ENCODE data around the gene RDH16.

Gene RDH16

GRCh38 chr12:56932867-56933266 lies 24.5 kb downstream of the RDH16 start:
- H3K36me3 ChIP-seq (ENCODE audit: control insufficient read depth, low read length): no peaks in the 10 kb centered on the region
- no peaks in the 10 kb centered on the region for H4K20me1 ChIP-seq (ENCODE audit: control insufficient read depth, insufficient read depth, low read depth, low read length)
- peaks cover 8% of the 10 kb centered on the region for H3K4me1 ChIP-seq (ENCODE audit: control insufficient read depth, low read length)
- H3K79me2 ChIP-seq (ENCODE audit: control insufficient read depth, low read length): no peaks in the 10 kb centered on the region
- H3K9me3 ChIP-seq (ENCODE audit: control insufficient read depth, insufficient read depth, low read length): no peaks in the 10 kb centered on the region
- H3F3A ChIP-seq (ENCODE audit: control insufficient read depth, insufficient read depth): no peaks in the 10 kb centered on the region
- no peak overlapping the region for H3K27ac ChIP-seq (ENCODE audit: low read depth, low read length)
- TF ChIP-seq EZH2phosphoT487 (IDR thresholded peaks at IDR 0.05; ENCODE audit: borderline replicate concordance, low read length): no peak
- TF ChIP-seq, protein P1, sequence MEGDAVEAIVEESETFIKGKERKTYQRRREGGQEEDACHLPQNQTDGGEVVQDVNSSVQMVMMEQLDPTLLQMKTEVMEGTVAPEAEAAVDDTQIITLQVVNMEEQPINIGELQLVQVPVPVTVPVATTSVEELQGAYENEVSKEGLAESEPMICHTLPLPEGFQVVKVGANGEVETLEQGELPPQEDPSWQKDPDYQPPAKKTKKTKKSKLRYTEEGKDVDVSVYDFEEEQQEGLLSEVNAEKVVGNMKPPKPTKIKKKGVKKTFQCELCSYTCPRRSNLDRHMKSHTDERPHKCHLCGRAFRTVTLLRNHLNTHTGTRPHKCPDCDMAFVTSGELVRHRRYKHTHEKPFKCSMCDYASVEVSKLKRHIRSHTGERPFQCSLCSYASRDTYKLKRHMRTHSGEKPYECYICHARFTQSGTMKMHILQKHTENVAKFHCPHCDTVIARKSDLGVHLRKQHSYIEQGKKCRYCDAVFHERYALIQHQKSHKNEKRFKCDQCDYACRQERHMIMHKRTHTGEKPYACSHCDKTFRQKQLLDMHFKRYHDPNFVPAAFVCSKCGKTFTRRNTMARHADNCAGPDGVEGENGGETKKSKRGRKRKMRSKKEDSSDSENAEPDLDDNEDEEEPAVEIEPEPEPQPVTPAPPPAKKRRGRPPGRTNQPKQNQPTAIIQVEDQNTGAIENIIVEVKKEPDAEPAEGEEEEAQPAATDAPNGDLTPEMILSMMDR (IDR thresholded peaks at IDR 0.05; ENCODE audit: low read depth, low read length, poor library complexity, severe bottlenecking): no peak
- H3K4me3 ChIP-seq (ENCODE audit: low read length): no peak overlapping the region
- no peak overlapping the region for H3K4me2 ChIP-seq (ENCODE audit: low read length)
- H3K9me2 ChIP-seq (replicated peaks; ENCODE audit: control insufficient read depth, low read length): no peaks in the 10 kb centered on the region
- peaks cover 3% of the 10 kb centered on the region; the same call in 1 of the 2 replicates for H3K27me3 ChIP-seq (ENCODE audit: control insufficient read depth, low read length)

GRCh38 chr12:56932146-56932545 lies 25.3 kb downstream of the RDH16 start:
- Histone ChIP-seq H3K9me2 (replicated peaks; ENCODE audit: control insufficient read depth, low read length) (no peaks in the 10 kb centered on the region), H3K36me3 (ENCODE audit: control insufficient read depth, low read length) (no peaks in the 10 kb centered on the region), H4K20me1 (ENCODE audit: control insufficient read depth, insufficient read depth, low read depth, low read length) (no peaks in the 10 kb centered on the region), H3K27me3 (ENCODE audit: control insufficient read depth, low read length) (peaks cover 10% of the 10 kb centered on the region), H3K4me3 (ENCODE audit: low read length) (no peak overlapping the region; the same call in 1 of the 2 replicates), H3K4me1 (ENCODE audit: control insufficient read depth, low read length) (peaks cover 8% of the 10 kb centered on the region), H3K79me2 (ENCODE audit: control insufficient read depth, low read length) (no peaks in the 10 kb centered on the region), H3K9me3 (ENCODE audit: control insufficient read depth, insufficient read depth, low read length) (no peaks in the 10 kb centered on the region), H3K27ac (ENCODE audit: low read depth, low read length) (no peak overlapping the region), H3F3A (ENCODE audit: control insufficient read depth, insufficient read depth) (no peaks in the 10 kb centered on the region), H3K4me2 (ENCODE audit: low read length) (peak overlapping the region; percentile 60; the same call in 1 of the 2 replicates)
- TF ChIP-seq, protein P1 (IDR thresholded peaks at IDR 0.05; ENCODE audit: low read depth, low read length, poor library complexity, severe bottlenecking): no peak
- TF ChIP-seq EZH2phosphoT487 (IDR thresholded peaks at IDR 0.05; ENCODE audit: borderline replicate concordance, low read length): no peak

GRCh38 chr12:56931474-56931978 lies 25.9 kb downstream of the RDH16 start:
- no peaks in the 10 kb centered on the region for H3K79me2 ChIP-seq (ENCODE audit: control insufficient read depth, low read length)
- H3K9me2 ChIP-seq (replicated peaks; ENCODE audit: control insufficient read depth, low read length): no peaks in the 10 kb centered on the region
- peaks cover 15% of the 10 kb centered on the region for H3K27me3 ChIP-seq (ENCODE audit: control insufficient read depth, low read length)
- no peaks in the 10 kb centered on the region for H3K36me3 ChIP-seq (ENCODE audit: control insufficient read depth, low read length)
- H3K4me2 ChIP-seq (ENCODE audit: low read length): peak overlapping the region; percentile 60
- no peak for TF ChIP-seq EZH2phosphoT487 (IDR thresholded peaks at IDR 0.05; ENCODE audit: borderline replicate concordance, low read length)
- TF ChIP-seq, protein P1 (IDR thresholded peaks at IDR 0.05; ENCODE audit: low read depth, low read length, poor library complexity, severe bottlenecking): no peak
- peaks cover 8% of the 10 kb centered on the region for H3K4me1 ChIP-seq (ENCODE audit: control insufficient read depth, low read length)
- H3K27ac ChIP-seq (ENCODE audit: low read depth, low read length): no peak overlapping the region
- H3K9me3 ChIP-seq (ENCODE audit: control insufficient read depth, insufficient read depth, low read length): no peaks in the 10 kb centered on the region
- H3K4me3 ChIP-seq (ENCODE audit: low read length): peak overlapping the region; percentile 37
- H4K20me1 ChIP-seq (ENCODE audit: control insufficient read depth, insufficient read depth, low read depth, low read length): no peaks in the 10 kb centered on the region
- no peaks in the 10 kb centered on the region for H3F3A ChIP-seq (ENCODE audit: control insufficient read depth, insufficient read depth)
